Left cardiac atrium (tissue), 4 donors: Measurements from ENCODE around the gene GNG12. TPM values are rescaled to one million over a fixed set of nuclear protein-coding genes. Genes with fewer than 3 reads are reported as not detected.

Experiments used
- ATAC-seq, 2 donors: fragments of 200-7000 bp; cut with Tn5 transposase; one replicate each; pipeline ENCODE4 v1.9.1; 2020; ENCODE audit warnings: mild to moderate bottlenecking in 2 of 2, moderate library complexity in 2 of 2
- DNase-seq: peaks from one replicate; pipeline ENCODE4 v3.0.0-alpha.2; 2020
- intact Hi-C, 2 donors: fragments of 100-400 bp; cut with DNase I; formaldehyde crosslinking; loops; one replicate each; pipeline versions ENCODE4 v1.14.1 to v1.15.1; 2022 to 2023
- total RNA-seq, 2 donors: library from RNA; stranded (reverse); fragmentation: NEBNext Ultra II Directional; extraction: Animal tissue kit (Norgen Biotek cat#: 25700); gene quantifications; one replicate each; pipeline ENCODE4 v1.2.1, GENCODE V29; 2021
- donor health status: DM: no; HTN: yes; CAD: no.
- donor health status: DM: no; HTN: yes; CAD: no; lungs with severe emphysema.
- donor health status: DM: yes; HTN: yes; CAD: no.
- donor health status: Dilated cardiomyopathy.

Gene GNG12
- total RNA-seq, 2 donors from 2014 or later: 34.1 to 49.6 TPM

DNA sequence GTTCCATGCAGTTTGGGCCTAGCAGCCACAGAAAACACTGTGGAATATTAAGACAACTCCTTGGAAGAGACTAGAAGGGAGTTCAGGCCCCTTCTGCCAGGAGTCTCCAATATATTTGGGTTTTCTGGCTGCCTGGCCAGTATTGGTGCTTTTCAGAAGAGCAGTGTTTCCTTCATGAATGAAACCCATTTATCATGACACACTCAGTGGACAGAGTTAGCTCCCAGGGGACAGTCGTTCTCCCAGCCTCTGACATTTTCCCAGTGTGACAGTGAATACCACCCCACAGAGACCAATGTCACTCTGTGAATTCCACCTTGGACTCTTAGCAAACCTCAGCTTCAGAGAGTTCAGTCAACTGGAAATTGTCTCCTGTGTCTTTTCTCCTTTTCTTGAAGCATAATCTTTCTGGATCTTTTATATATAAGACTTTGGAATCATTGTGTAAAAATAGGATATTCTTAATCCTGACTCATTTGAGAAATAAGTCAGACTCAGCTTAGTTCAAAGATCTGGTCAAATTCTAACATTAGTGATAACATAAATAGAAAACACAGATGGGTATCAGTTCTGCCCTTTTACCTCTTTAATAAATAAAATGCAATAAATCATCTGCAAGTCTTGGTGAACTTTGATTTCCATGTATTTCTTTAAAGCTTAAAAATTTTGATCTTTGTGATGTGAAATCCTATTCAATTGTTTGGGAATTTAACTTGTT is 40.4 kb downstream of the GNG12 start:
- intact Hi-C loops: no loop called here
- DNase-seq (no peak), ATAC-seq (no peak)

- DNase-seq (no peak), ATAC-seq (no peak)
- intact Hi-C loops: no loop called here
Observed at GRCh38 chr1:67792103-67792502, 41.2 kb downstream of the GNG12 start.

GRCh38 chr1:67791686-67792085 is 41.6 kb downstream of the GNG12 start:
- intact Hi-C loops: no loop called here
- DNase-seq: no peak
- peak; percentile 67 to 92 for ATAC-seq

DNA sequence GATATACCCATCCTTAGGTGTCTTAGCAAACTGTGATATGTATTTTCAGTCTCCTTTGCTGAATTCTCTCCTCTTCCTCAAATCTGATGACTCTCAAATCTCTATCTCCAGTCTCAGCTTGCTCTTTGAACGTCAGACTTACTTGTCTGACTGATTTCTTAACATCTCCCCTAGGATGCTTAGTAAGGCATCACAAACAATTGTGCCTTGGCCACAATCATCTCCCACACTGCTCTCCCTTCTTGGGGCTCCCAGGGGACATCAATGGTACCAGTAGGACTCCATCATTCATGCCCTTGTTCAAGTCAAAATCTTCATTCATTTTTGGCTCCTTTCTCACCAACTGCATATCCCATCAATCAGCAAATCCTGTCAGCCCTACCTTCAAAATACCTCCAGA is 42.0 kb downstream of the GNG12 start:
- ATAC-seq (peak in 1 of 2 donors; percentile 17), DNase-seq (no peak)
- intact Hi-C loops: no loop called here

- DNase-seq: no peak
- intact Hi-C loops: no loop called here
- no peak for ATAC-seq
Observed at GRCh38 chr1:67790201-67790692, 43.0 kb downstream of the GNG12 start.

GRCh38 chr1:67789551-67789950 is 43.7 kb downstream of the GNG12 start:
- no peak for DNase-seq
- intact Hi-C loops: no loop called here
- ATAC-seq: no peak

- no peak for DNase-seq
- no peak for ATAC-seq
- intact Hi-C loops: no loop called here
Observed at GRCh38 chr1:67788904-67789303, 44.4 kb downstream of the GNG12 start.

DNA sequence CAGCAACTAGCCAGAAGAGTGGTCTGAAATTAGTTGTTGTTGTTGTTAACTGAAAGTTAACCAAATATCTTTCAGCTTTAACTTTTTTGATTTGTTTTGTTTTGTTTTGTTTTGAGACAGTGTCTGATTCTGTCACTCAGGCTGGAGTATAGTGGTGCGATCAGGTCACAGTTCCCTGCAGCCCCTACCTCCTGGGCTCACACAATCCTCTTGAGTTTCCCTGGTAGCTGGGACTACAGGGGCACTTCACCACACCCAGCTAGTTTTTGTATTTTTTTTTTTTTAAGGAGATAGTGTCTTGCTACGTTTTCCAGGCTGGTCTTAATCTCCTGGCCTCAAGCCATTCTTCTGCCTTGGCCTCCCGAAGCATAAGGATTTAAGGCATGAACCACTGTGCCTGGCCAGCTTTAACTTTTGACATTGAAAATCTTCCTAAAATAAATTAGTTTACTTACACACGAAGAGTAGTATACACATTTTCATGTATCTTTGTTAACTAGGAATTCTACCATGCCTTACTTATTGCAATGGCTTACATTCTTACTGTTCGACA is 45.0 kb downstream of the GNG12 start:
- intact Hi-C loops: no loop called here
- DNase-seq (no peak), ATAC-seq (no peak)

DNA sequence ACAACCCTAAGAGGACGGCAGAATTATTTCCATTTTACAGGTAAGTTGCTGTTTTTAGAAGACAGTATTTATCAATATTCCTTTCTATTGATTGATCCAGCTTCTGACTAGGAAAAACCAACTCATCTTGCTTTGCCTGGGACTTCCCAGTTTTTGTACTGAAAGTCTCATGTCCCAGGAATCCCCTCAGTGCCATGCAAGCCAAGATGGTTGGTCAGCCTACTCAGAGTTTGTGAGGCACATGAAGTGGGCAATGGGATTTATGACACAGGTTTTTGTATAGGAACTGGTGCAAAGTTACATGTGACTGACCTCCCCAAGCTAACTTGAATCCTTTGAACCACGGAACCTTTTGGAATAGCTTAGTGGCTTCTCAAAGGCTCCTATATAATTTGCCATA is 45.5 kb downstream of the GNG12 start:
- DNase-seq: no peak
- intact Hi-C loops: no loop called here
- ATAC-seq: no peak

DNA sequence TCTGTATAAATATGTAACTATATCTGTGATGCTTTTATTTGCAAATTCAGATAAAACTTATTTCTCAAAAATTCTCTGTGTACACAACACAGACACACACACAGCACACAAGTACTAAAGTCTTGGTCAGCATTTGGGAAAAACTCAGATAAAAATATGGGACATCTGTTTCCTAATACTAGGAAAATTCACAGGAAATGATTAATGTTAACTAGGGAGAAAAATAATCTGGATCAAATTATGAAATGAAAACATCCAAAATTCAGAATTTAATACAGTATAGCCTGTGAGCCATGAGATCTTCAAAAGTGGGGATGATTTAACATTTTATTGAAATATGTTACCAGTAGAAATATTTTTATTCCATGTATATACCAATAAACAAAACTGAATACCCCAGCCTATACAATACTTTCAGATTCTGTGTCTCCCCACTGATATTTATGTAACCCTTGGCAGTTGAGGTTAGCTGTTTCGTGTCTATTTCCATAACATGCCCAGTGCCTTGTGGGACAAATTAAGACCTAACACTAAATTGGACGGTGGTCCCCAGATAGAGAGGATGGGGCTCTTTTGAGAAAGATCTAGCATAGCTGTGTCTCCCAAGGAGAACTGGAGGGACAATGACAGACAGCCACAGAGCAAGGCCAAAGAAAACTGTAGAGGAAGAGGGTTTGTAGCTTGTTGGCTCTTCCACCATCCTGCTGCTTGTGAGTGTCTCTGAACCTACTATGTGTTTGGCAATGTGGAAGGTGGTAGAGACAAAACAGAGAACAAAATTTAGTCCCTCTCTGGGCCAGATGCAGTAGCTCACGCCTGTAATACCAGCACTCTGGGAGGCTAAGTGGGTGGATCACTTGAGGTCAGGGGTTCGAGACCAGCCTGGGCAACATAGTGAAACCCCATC is 47.2 kb downstream of the GNG12 start:
- no peak for DNase-seq
- ATAC-seq: peak in 1 of 2 donors; percentile 16
- intact Hi-C loops: no loop called here

GRCh38 chr1:67784545-67785186 is 48.6 kb downstream of the GNG12 start:
- ATAC-seq: no peak
- no peak for DNase-seq
- intact Hi-C loops: no loop called here

DNA sequence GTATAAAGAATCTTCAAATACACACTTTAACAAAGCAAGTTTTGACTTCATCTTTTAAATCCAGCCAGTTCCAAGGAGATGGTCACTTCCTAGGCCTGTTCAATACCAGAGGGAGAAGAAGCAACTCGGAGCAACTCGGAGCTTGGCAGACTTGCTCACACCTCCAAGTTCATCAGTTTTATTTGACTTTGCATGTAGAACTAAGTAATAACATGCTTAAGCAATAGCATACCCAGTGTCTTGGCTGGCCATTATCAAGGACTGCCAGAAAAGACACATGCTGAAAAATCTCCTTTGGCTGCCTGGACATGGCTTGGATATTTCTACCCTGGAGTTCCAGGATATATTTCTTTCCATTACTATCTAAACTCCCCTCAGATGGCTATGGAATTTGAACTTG is 52.6 kb downstream of the GNG12 start:
- intact Hi-C loops: no loop called here
- ATAC-seq: peak; percentile 54 to 68

GRCh38 chr1:67777440-67777839 is 55.8 kb downstream of the GNG12 start:
- intact Hi-C loops: no loop called here
- DNase-seq (no peak), ATAC-seq (no peak)

More for the DNA sequence above, 52.6 kb downstream of the GNG12 start:
- DNase-seq: no peak

DNA sequence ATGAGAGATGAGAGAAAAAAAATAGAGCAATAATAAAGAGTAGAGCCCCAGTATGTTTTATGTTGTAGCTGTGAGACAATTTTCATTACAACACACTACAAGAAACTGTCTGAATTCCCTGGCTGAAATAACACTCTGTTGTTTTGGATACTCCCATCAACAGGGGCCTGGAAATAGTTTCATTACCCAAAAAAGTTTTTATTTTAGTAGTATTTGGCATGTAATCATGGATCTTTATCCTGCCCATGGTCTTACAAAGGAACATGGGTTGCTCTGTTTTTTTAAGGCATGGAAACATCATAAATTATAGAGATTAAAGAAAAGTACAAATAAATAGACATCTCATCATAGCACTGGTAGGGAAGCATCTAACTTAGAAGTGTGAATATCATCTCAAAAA is 56.3 kb downstream of the GNG12 start:
- ATAC-seq (no peak), DNase-seq (no peak)
- intact Hi-C loops: no loop called here

DNA sequence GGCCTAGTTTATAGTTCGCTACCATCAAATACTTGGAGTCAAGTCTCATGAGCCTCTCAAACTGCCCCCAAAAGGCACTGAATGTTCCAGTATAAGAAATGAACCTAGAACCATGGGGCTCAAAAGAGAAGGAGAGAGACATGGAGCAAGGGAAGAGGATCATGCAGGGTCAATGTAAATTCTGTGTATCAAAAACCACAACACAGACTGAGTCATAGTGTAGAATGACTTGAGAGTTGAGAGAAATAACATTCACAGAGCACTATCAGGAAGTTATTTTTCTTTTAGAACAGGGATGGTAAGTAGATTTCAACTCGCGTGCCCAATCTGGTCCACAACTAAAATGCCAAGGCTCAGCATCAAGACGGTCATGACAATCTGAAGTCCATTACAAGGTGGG is 59.8 kb downstream of the GNG12 start:
- ATAC-seq: no peak
- DNase-seq: no peak
- intact Hi-C loops: no loop called here

DNA sequence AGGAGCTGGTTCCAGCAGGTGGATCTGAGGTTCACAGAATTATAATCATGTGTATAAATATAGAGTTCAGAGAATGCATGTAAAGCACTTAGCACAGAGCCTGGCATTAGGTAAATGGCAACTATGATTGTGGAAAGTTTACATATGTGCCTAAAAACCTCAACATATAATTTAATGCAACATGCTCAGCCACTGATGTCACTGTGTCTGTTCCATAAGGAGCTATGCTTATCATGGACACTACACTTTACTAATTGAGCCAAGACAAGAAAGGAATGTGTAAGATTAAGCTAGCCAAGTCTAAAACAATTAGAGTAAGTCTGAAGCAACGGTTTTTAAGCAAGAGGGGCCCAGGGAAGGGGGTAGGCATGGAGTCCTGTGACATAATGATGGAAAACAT is 61.5 kb downstream of the GNG12 start:
- no peak for ATAC-seq
- DNase-seq: no peak
- intact Hi-C loops: no loop called here

DNA sequence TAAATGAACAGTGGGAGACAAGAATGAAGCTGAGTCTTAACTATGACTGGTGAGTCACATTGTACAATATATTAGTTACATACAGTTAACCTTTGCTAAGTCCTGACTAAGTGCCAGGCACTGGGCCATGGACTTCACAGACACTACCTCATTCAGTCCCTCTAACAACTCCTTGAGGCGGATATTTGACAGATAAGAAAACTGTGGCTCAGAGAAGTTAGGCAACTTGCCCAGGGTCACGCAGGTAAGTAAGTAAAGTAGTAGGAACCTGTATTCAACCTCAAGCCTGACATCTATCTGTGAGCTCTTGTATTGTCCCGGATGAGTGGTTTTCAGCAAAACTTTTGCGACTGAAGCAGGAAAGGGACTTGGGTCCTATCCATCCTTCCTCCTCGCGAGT is 62.1 kb downstream of the GNG12 start:
- DNase-seq (no peak), ATAC-seq (peak in 1 of 2 donors; percentile 22)
- intact Hi-C loops: no loop called here

DNA sequence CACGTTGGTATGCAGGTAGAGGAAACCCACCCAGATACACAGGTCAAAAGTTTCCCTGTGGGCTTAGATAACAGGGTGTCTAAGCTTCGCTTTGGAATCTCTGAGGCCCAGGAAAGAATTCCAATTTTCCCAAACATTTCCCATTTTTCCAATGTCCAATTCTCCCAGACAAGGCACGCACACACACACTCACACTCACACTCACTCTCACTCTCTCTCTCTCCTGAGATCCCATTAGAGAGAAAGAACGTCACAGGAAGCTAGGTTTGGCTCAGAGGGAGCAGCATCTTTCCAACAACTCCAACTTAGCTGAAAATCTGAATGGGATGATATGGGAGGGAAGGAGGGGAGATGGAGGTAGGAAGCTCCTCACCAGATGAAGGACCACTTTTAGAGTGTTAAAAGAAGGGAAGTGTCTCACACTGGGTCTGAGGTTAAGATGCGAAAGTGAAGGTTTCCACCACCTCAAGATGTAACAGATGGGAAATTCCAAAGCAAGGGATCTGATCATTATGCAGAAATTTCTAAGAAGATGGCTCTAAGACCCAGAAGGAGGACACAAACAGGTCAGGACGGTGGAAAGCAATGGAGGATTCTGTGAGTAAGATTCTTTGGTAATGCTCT is 63.5 kb downstream of the GNG12 start:
- ATAC-seq (no peak), DNase-seq (no peak)
- intact Hi-C loops: loop anchor here (5.0 to 10.0 kb wide), 4 partner anchors 63 to 343 kb away; partner anchors contain the start of gene GNG12 (in 2 of the 2)

- no peak for DNase-seq
- intact Hi-C loops: loop anchor here (5.0 to 10.0 kb wide), 4 partner anchors 64 to 344 kb away; partner anchors contain the start of gene GNG12 (in 2 of the 2)
- ATAC-seq: no peak
Observed at GRCh38 chr1:67768480-67768879, 64.8 kb downstream of the GNG12 start.
